ENCODE measurements around the gene C10orf71.

Gene C10orf71

DNA sequence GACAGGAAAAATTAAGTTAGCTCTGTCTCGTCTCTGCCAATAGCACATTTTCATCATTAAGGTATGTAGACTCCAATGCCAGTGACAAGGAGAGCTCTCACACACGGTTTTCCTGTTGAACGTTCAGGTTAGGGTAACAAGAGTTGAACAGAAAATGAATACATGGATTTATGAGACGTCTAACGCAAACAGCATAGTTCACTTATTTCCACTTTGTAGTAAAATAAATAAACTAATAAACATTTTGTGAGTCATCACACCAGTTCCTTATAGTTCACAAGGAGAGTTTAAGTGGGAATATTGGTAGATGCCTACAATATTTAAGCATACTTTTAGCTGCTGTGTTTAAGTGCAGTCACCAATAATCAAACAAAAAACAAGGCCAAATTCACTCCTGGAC is 75.8 kb downstream of the C10orf71 start:
- no peak for DNase-seq (ENCODE audit: low spot score)
- Mint-ChIP-seq H3K27ac (no peak overlapping the region), H3K4me1 (ENCODE audit: low read depth) (no peaks in the 10 kb centered on the region), H3K27me3 (ENCODE audit: low read depth) (peaks cover 4% of the 10 kb centered on the region), H3K4me3 (no peak overlapping the region), H3K9me3 (no peaks in the 10 kb centered on the region), H3K36me3 (ENCODE audit: low read depth) (no peaks in the 10 kb centered on the region)

DNA sequence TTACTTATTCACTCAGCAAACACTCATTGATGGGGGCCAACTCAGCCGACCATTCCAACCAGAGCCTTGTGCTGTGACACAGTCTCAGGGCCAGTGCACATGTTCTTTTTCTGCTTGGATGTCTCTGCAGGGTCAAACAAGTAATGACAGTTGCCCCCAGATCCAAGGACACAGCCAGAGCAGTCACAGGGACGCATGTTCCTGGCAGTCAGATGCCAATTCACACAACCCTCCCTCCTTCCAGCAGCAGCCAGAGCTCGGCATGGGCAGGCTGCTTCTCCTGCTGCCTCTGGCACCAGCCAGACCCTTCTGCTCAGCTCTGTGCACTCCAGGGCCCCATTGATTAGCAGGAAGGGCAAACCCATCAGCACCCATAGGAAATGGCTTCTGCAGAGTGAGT is 76.6 kb downstream of the C10orf71 start:
- DNase-seq (ENCODE audit: low spot score) = no peak
- no peaks in the 10 kb centered on the region for H3K36me3 Mint-ChIP-seq (ENCODE audit: low read depth)
- no peak overlapping the region for H3K4me3 Mint-ChIP-seq
- H3K4me1 Mint-ChIP-seq (ENCODE audit: low read depth) = no peaks in the 10 kb centered on the region
- H3K27ac Mint-ChIP-seq = no peak overlapping the region
- no peaks in the 10 kb centered on the region for H3K9me3 Mint-ChIP-seq
- peaks cover 4% of the 10 kb centered on the region for H3K27me3 Mint-ChIP-seq (ENCODE audit: low read depth)
